ENCODE results near the gene PDGFD. TPM values are rescaled to one million over a fixed set of nuclear protein-coding genes. Genes with fewer than 3 reads are reported as not detected.

PDGFD gene
- total and polyA plus RNA-seq, 2 experiments from 2014 or later = 1.9 to 4.5 TPM

- TF ChIP-seq ZNF462 (CRISPR knock-in tag; IDR thresholded peaks at IDR 0.05) (no peak), ETS1 (IDR thresholded peaks at IDR 0.05) (no peak), EZH2 (IDR thresholded peaks at IDR 0.05; ENCODE audit: low read depth, unreplicated experiment) (no peak), STAT1 (IDR thresholded peaks at IDR 0.05; ENCODE audit: unreplicated experiment) (no peak), ZNF331 (CRISPR knock-in tag; IDR thresholded peaks at IDR 0.05; ENCODE audit: low read depth) (no peak), REST (IDR thresholded peaks at IDR 0.05; ENCODE audit: unreplicated experiment) (no peak)
Observed at GRCh38 chr11:103928040-103928801, 235.7 kb downstream of the PDGFD start (continued).
